CD14-positive monocyte (primary cell): ENCODE results near the gene RTL10. TPM values are rescaled to one million over a fixed set of nuclear protein-coding genes. Genes with fewer than 3 reads are reported as not detected.
A peak's percentile ranks its signal among the peaks of the same experiment; 100 is the strongest.

Source experiments
- DNase-seq, 3 donors: peaks; one replicate each; pipeline ENCODE4 v3.0.0-alpha.2; 2011 to 2022
- H2AFZ ChIP-seq: 2 replicates; pipeline ENCODE4 v1.6.0; 2012; ENCODE audit warnings: mild to moderate bottlenecking, low read depth, low read length, inconsistent platforms; ENCODE audit not compliant: insufficient read depth, poor library complexity, severe bottlenecking
- H3K27ac ChIP-seq, 2 donors: 1 replicate in 1 of 2; 2 replicates in 1 of 2; pipeline ENCODE4 v1.5.1; 2012 to 2013; ENCODE audit warnings: low read length in 2 of 2, control low read depth in 1 of 2, inconsistent platforms in 1 of 2, low read depth in 1 of 2, mild to moderate bottlenecking in 1 of 2
- H3K27me3 ChIP-seq, 2 donors: one replicate each; pipeline versions ENCODE4 v1.6.0 to v1.6.1; 2011 to 2013; ENCODE audit warnings: low read length in 2 of 2; ENCODE audit not compliant: control insufficient read depth in 2 of 2, insufficient read depth in 2 of 2
- H3K36me3 ChIP-seq, 2 donors: replicated peaks in 1 of 2; 1 replicate in 1 of 2; 2 replicates in 1 of 2; pipeline versions ENCODE4 v1.5.1 to v1.6.1; 2012 to 2013; ENCODE audit warnings: low read length in 2 of 2, control low read depth in 1 of 2, inconsistent platforms in 1 of 2, mild to moderate bottlenecking in 1 of 2; ENCODE audit not compliant: insufficient read depth in 2 of 2, control insufficient read depth in 1 of 2
- H3K4me1 ChIP-seq, 2 donors: 1 replicate in 1 of 2; 2 replicates in 1 of 2; pipeline versions ENCODE4 v1.5.1 to v1.6.1; 2012 to 2013; ENCODE audit warnings: low read length in 2 of 2, control low read depth in 1 of 2, inconsistent platforms in 1 of 2, mild to moderate bottlenecking in 1 of 2, moderate library complexity in 1 of 2; ENCODE audit not compliant: insufficient read depth in 2 of 2, control insufficient read depth in 1 of 2
- H3K4me2 ChIP-seq: replicated peaks from 2 replicates; pipeline ENCODE3; 2012; ENCODE audit warnings: low read length, moderate library complexity, mild to moderate bottlenecking; ENCODE audit not compliant: poor library complexity, severe bottlenecking; ENCODE audit errors: extremely low read depth
- H3K4me3 ChIP-seq, 3 experiments: fragments of 200-600 bp in 1 of 3; sonication (generic) in 1 of 3; replicated peaks in 1 of 3; 1 replicate in 2 of 3; 2 replicates in 1 of 3; pipeline ENCODE4 v1.5.1; 2011 to 2013; ENCODE audit warnings: low read length in 3 of 3, mild to moderate bottlenecking in 3 of 3, control low read depth in 2 of 3, low read depth in 2 of 3, inconsistent platforms in 1 of 3, moderate library complexity in 1 of 3
- H3K79me2 ChIP-seq: 2 replicates; pipeline ENCODE4 v1.6.0; 2012; ENCODE audit warnings: mild to moderate bottlenecking, control low read depth, inconsistent platforms, low read length, moderate library complexity; ENCODE audit not compliant: insufficient read depth
- H3K9ac ChIP-seq: 2 replicates; pipeline ENCODE4 v1.6.0; 2017; ENCODE audit warnings: low read length, mild to moderate bottlenecking; ENCODE audit not compliant: insufficient read depth, poor library complexity, severe bottlenecking
- H3K9me3 ChIP-seq, 2 donors: replicated peaks in 1 of 2; 1 replicate in 1 of 2; 2 replicates in 1 of 2; pipeline versions ENCODE4 v1.5.1 to v1.6.1; 2012 to 2013; ENCODE audit warnings: low read length in 2 of 2, control low read depth in 1 of 2; ENCODE audit not compliant: control insufficient read depth in 1 of 2, insufficient read depth in 1 of 2
- H4K20me1 ChIP-seq: 2 replicates; pipeline ENCODE4 v1.6.0; 2012; ENCODE audit warnings: mild to moderate bottlenecking, low read length, control low read depth, moderate library complexity; ENCODE audit not compliant: insufficient read depth
- H3K27ac Mint-ChIP-seq, 7 donors: one replicate each; pipeline ENCODE4 v1.8.0; 2020; ENCODE audit warnings: mild to moderate bottlenecking in 7 of 7, mixed read lengths in 7 of 7, moderate library complexity in 6 of 7, inconsistent platforms in 2 of 7
- H3K27me3 Mint-ChIP-seq, 3 donors: one replicate each; pipeline ENCODE4 v1.8.0; 2021 to 2022; ENCODE audit warnings: low read depth in 3 of 3, mild to moderate bottlenecking in 3 of 3, mixed read lengths in 3 of 3, moderate library complexity in 3 of 3, inconsistent platforms in 1 of 3
- H3K36me3 Mint-ChIP-seq, 2 donors: one replicate each; pipeline ENCODE4 v1.8.0; 2020; ENCODE audit warnings: mixed read lengths in 2 of 2, inconsistent platforms in 1 of 2, mild to moderate bottlenecking in 1 of 2
- H3K4me1 Mint-ChIP-seq: one replicate; pipeline ENCODE4 v1.8.0; 2020; ENCODE audit warnings: mild to moderate bottlenecking, mixed read lengths
- H3K4me3 Mint-ChIP-seq, 2 donors: one replicate each; pipeline ENCODE4 v1.8.0; 2020; ENCODE audit warnings: mild to moderate bottlenecking in 2 of 2, mixed read lengths in 2 of 2, moderate library complexity in 1 of 2
- H3K9me3 Mint-ChIP-seq, 7 donors: one replicate each; pipeline ENCODE4 v1.8.0; 2020 to 2022; ENCODE audit warnings: mixed read lengths in 7 of 7, mild to moderate bottlenecking in 6 of 7, moderate library complexity in 6 of 7, inconsistent platforms in 2 of 7
- WGBS: methylation state at CpG from one replicate; pipeline ENCODE4 v1.1.5; 2013; ENCODE audit warnings: missing lambda C conversion rate; ENCODE audit not compliant: insufficient coverage; 5-methylcytosine and 5-hydroxymethylcytosine counted together
- intact Hi-C, 2 donors: fragments of 100-400 bp; cut with micrococcal nuclease; formaldehyde crosslinking; loops; one replicate each; pipeline versions ENCODE4 v1.15.0 to v1.15.1; 2023
- polyA plus RNA-seq, 3 donors: library from polyadenylated mRNA; depleted of rRNA in 1 of 3; unstranded in 2 of 3; stranded (reverse) in 1 of 3; fragments of 300-500 nt in 2 of 3; fragments of >200 nt in 1 of 3; fragmentation: Illumina TruSeq in 2 of 3; gene quantifications; 1 replicate in 2 of 3; 2 replicates in 1 of 3; pipeline ENCODE4 v1.2.3, GENCODE V29; 2012 to 2021
- TF ChIP-seq, protein P1 (sequence below): fragments of 200-600 bp; IDR thresholded peaks from one replicate; pipeline ENCODE4 v1.8.0; 2022; ENCODE audit warnings: antibody characterized with exemption, mild to moderate bottlenecking

Gene RTL10
- polyA plus RNA-seq, 3 donors, result 1.4 to 6.5 (median 1.5) TPM

GRCh38 chr22:19818324-19819207 lies 36.1 kb downstream of the RTL10 start:
- Histone ChIP-seq H3K27ac (no peak overlapping the region), H3K4me3 (no peak overlapping the region), H3K4me1 (no peaks in the 10 kb centered on the region), H3K9me3 (no peaks in the 10 kb centered on the region), H3K27me3 (no peaks in the 10 kb centered on the region), H3K4me2 (no peak overlapping the region), H3K79me2 (no peaks in the 10 kb centered on the region), H3K36me3 (no peaks in the 10 kb centered on the region), H2AFZ (no peak overlapping the region), H3K9ac (no peak overlapping the region), H4K20me1 (no peaks in the 10 kb centered on the region)
- DNase-seq, result no peak
- Mint-ChIP-seq H3K9me3 (no peaks in the 10 kb centered on the region), H3K36me3 (peaks cover 0 to under 1% of the 10 kb centered on the region in 2 donors), H3K4me3 (no peak overlapping the region), H3K27me3 (peaks cover 0 to 2% (median 0%) of the 10 kb centered on the region in 3 donors), H3K27ac (peak overlapping the region in 1 of 7 donors; percentile 49), H3K4me1 (peaks cover under 1% of the 10 kb centered on the region)
- intact Hi-C loops, result no loop called here
- TF ChIP-seq, protein P1, sequence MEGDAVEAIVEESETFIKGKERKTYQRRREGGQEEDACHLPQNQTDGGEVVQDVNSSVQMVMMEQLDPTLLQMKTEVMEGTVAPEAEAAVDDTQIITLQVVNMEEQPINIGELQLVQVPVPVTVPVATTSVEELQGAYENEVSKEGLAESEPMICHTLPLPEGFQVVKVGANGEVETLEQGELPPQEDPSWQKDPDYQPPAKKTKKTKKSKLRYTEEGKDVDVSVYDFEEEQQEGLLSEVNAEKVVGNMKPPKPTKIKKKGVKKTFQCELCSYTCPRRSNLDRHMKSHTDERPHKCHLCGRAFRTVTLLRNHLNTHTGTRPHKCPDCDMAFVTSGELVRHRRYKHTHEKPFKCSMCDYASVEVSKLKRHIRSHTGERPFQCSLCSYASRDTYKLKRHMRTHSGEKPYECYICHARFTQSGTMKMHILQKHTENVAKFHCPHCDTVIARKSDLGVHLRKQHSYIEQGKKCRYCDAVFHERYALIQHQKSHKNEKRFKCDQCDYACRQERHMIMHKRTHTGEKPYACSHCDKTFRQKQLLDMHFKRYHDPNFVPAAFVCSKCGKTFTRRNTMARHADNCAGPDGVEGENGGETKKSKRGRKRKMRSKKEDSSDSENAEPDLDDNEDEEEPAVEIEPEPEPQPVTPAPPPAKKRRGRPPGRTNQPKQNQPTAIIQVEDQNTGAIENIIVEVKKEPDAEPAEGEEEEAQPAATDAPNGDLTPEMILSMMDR, result no peak
- 93% methylated on average over 14 of the region's 17 CpGs for WGBS

DNA sequence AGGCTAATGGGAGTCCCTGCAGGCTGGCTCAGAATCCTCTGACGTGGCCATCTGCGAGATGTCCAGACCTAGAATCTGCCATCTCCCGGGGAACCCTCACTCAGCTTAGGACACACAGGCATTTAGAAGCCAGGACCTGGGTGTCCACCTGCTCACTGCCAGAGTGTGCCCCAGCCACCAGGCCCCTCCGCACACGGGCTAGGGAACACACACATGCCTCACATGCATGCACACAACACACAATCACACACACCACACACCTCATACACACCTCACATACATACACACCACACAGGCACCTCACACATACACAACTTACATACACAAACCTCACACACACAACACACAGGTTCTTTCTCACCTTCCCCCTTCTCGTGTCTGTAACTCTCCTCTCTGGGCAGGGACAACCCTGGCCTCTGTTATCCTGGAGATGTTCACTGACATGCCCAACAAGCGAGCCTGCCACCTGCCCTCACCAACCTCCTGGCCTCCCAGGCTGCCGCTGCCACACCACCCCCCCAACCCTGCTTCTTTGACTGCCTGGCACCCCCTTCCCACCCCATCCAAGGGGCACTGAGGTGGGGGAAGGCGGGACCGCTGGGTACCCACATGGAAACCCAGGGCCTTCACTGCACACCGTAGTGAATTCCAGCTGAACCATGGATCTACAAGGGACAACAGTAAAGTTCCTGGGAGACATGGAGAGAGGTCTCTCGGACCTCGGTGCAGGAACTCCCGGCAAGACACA lies 38.1 kb downstream of the RTL10 start:
- H3K36me3 Mint-ChIP-seq, result no peaks in the 10 kb centered on the region
- Histone ChIP-seq H3K27me3 (no peaks in the 10 kb centered on the region), H3K27ac (no peak overlapping the region), H3K4me2 (no peak overlapping the region), H3K9me3 (no peaks in the 10 kb centered on the region), H2AFZ (no peak overlapping the region), H3K4me1 (no peaks in the 10 kb centered on the region), H3K79me2 (no peaks in the 10 kb centered on the region), H4K20me1 (no peaks in the 10 kb centered on the region), H3K36me3 (no peaks in the 10 kb centered on the region), H3K9ac (no peak overlapping the region), H3K4me3 (no peak overlapping the region)
- 97% methylated on average over 10 of the region's 14 CpGs for WGBS
- H3K4me3 Mint-ChIP-seq, result no peak overlapping the region
- no peak overlapping the region for H3K27ac Mint-ChIP-seq
- TF ChIP-seq, protein P1, result no peak
- peaks cover 0 to 2% (median 1%) of the 10 kb centered on the region in 3 donors for H3K27me3 Mint-ChIP-seq
- DNase-seq, result no peak
- no peaks in the 10 kb centered on the region for H3K4me1 Mint-ChIP-seq
- intact Hi-C loops, result no loop called here
- H3K9me3 Mint-ChIP-seq, result no peaks in the 10 kb centered on the region
